A549 treated with dexamethasone at 1 μM for 4 hours (cell line): ENCODE results near the gene AMHR2. TPM values are rescaled to one million over a fixed set of nuclear protein-coding genes. Genes with fewer than 3 reads are reported as not detected.

Source experiments
- total RNA-seq: library from RNA; stranded (reverse); fragments of 200-300 nt; extraction: Qiagen RNA extraction; gene quantifications from 5 replicates; pipeline ENCODE4 v1.2.3, GENCODE V29; 2022

The AMHR2 gene
- total RNA-seq = 0.54 to 1.0 TPM (median 0.87 TPM) in 5 replicates

GRCh38 chr12:53423597-53423996 is at the start of gene AMHR2:
Gene AMHR2 (plus strand): TSS chr12:53423855. CDS start chr12:53423935, 80 bp downstream.

GRCh38 chr12:53380104-53380793 is 43.4 kb upstream of the AMHR2 start, which contains the start of gene SP1:
Gene SP1 (plus strand): TSS chr12:53380176. CDS start chr12:53380292, 116 bp downstream.

GRCh38 chr12:53441040-53441833 is 17.6 kb downstream of the AMHR2 start, which contains the start of gene PRR13:
Gene PRR13 (plus strand): TSS chr12:53441734. CDS start chr12:53442715, 981 bp downstream.

GRCh38 chr12:53451661-53452158 is 28.1 kb downstream of the AMHR2 start, which contains the start of gene PCBP2:
Gene PCBP2 (plus strand): TSS chr12:53452102. CDS start chr12:53454801, 2,699 bp downstream.

Other genes with a start within 250 kb of the AMHR2 start
- 12.4 to 16.9 TPM (median 14.3 TPM) in 5 replicates for gene ZNF740, start 243.1 kb upstream of the AMHR2 start, total RNA-seq
- 4.1 to 8.3 TPM (median 7.0 TPM) in 5 replicates for gene CSAD, start 242.9 kb upstream of the AMHR2 start, total RNA-seq
- gene ITGB7, start 216.6 kb upstream of the AMHR2 start, total RNA-seq = 0.14 to 0.36 TPM (median 0.28 TPM) in 5 replicates
- 17.9 to 23.5 TPM (median 23.2 TPM) in 5 replicates for gene RARG, start 191.6 kb upstream of the AMHR2 start, total RNA-seq
- 14.1 to 24.7 TPM (median 21.8 TPM) in 5 replicates for gene ESPL1, start 155.6 kb upstream of the AMHR2 start, total RNA-seq
- 433 to 521 TPM (median 445 TPM) in 5 replicates for gene PFDN5, start 128.3 kb upstream of the AMHR2 start, total RNA-seq
- gene MYG1, start 124.2 kb upstream of the AMHR2 start, total RNA-seq = 70.6 to 86.9 TPM (median 83.2 TPM) in 5 replicates
- gene AAAS, start 102.2 kb upstream of the AMHR2 start, total RNA-seq = 71.1 to 84.9 TPM (median 79.2 TPM) in 5 replicates
- gene SP7, start 87.5 kb upstream of the AMHR2 start, total RNA-seq = 0.02 TPM in 1 of 5 replicates, not detected in the others
- gene SP1, start 43.7 kb upstream of the AMHR2 start, total RNA-seq = 17.9 to 30.9 TPM (median 26.5 TPM) in 5 replicates
- gene PRR13, start 17.9 kb downstream of the AMHR2 start, total RNA-seq = 259 to 339 TPM (median 309 TPM) in 5 replicates
- gene PCBP2, start 28.2 kb downstream of the AMHR2 start, total RNA-seq = 586 to 707 TPM (median 684 TPM) in 5 replicates
- gene MAP3K12, start 75.6 kb downstream of the AMHR2 start, total RNA-seq = 6.9 to 13.5 TPM (median 10.7 TPM) in 5 replicates
- gene TARBP2, start 77.4 kb downstream of the AMHR2 start, total RNA-seq = 41.3 to 53.0 TPM (median 46.1 TPM) in 5 replicates
- not detected in 5 replicates for gene NPFF, start 83.6 kb downstream of the AMHR2 start, total RNA-seq
- gene ATF7, start 202.5 kb downstream of the AMHR2 start, total RNA-seq = 18.1 to 20.9 TPM (median 20.0 TPM) in 5 replicates